GM12878 (cell line): ENCODE data around the gene C19orf38. TPM values are rescaled to one million over a fixed set of nuclear protein-coding genes. Genes with fewer than 3 reads are reported as not detected.

Source experiments
- ATAC-seq: fragments of 200-7000 bp; cut with Tn5 transposase; 3 replicates; pipeline ENCODE4 v1.9.1; 2020; ENCODE audit warnings: mild to moderate bottlenecking, moderate library complexity
- BruUV-seq: library from RNA; stranded (reverse); fragments of 400-500 nt; replicated peaks from 2 replicates; lab custom pipeline; 2021; lab: Mats Ljungman, UMichigan
- CTCF ChIA-PET: fragments of 300-600 bp; sonication (Branson Sonifier 250); formaldehyde crosslinking; extraction: SDS; loops from one replicate; lab custom pipeline; 2021; ENCODE audit warnings: inconsistent platforms; lab: Yijun Ruan, JAX
- POLR2A ChIA-PET: fragments of 350-600 bp; formaldehyde crosslinking; extraction: SDS; loops from one replicate; lab custom pipeline; 2021; ENCODE audit warnings: inconsistent platforms; lab: Charles Lee
- RAD21 ChIA-PET: fragments of 300-600 bp; sonication (Branson Sonifier 250); formaldehyde crosslinking; loops from one replicate; lab custom pipeline; 2023; ENCODE audit warnings: antibody characterized with exemption; ENCODE audit not compliant: unreplicated experiment; lab: Charles Lee
- SMC1A ChIA-PET: fragments of 300-600 bp; sonication (Branson Sonifier 250); formaldehyde crosslinking; loops from one replicate; lab custom pipeline; 2023; ENCODE audit not compliant: unreplicated experiment, uncharacterized antibody; lab: Charles Lee
- DNase-seq: peaks from one replicate; pipeline ENCODE4 v3.0.0-alpha.2; 2011; ENCODE audit warnings: low read depth, low spot score
- FAIRE-seq: peaks from 3 replicates; lab custom pipeline; 2011; peaks lifted over from hg19 to GRCh38; lab: Jason Lieb, UNC
- H2AFZ ChIP-seq: 2 replicates; pipeline ENCODE4 v1.6.0; 2011; ENCODE audit warnings: low read depth, low read length, control low read depth; ENCODE audit not compliant: control insufficient read depth
- H3K27ac ChIP-seq: 2 replicates; pipeline ENCODE4 v1.5.1; 2011; ENCODE audit warnings: control low read depth; ENCODE audit not compliant: control insufficient read depth, insufficient read depth
- H3K27me3 ChIP-seq, 2 experiments: replicated peaks in 1 of 2; 2 replicates each; pipeline versions ENCODE4 v1.6.0 to v1.6.1; 2011; ENCODE audit warnings: low read length in 1 of 2; ENCODE audit not compliant: control insufficient read depth in 2 of 2, insufficient read depth in 2 of 2
- H3K36me3 ChIP-seq, 2 experiments: 2 replicates each; pipeline ENCODE4 v1.5.1; 2011; ENCODE audit warnings: low read length in 1 of 2; ENCODE audit not compliant: control insufficient read depth in 2 of 2, insufficient read depth in 2 of 2
- H3K4me1 ChIP-seq: 2 replicates; pipeline ENCODE4 v1.6.1; 2011; ENCODE audit warnings: mild to moderate bottlenecking, low read length, moderate library complexity, mixed read lengths; ENCODE audit not compliant: control insufficient read depth, insufficient read depth
- H3K4me2 ChIP-seq: 2 replicates; pipeline ENCODE4 v1.6.0; 2011; ENCODE audit warnings: control low read depth; ENCODE audit not compliant: control insufficient read depth, insufficient read depth
- H3K4me3 ChIP-seq: fragments of 200-600 bp; sonication (generic); 2 replicates; pipeline ENCODE4 v1.5.1; 2016
- H3K79me2 ChIP-seq: 2 replicates; pipeline ENCODE4 v1.6.0; 2011; ENCODE audit warnings: low read length; ENCODE audit not compliant: control insufficient read depth, insufficient read depth
- H3K9ac ChIP-seq: 2 replicates; pipeline ENCODE4 v1.8.0; 2011; ENCODE audit warnings: low read length, control low read depth, mixed read lengths; ENCODE audit not compliant: control insufficient read depth, insufficient read depth
- H3K9me3 ChIP-seq: replicated peaks from 3 replicates; pipeline ENCODE4 v1.5.1; 2011; ENCODE audit warnings: mild to moderate bottlenecking, low read length; ENCODE audit not compliant: control insufficient read depth, insufficient read depth
- H4K20me1 ChIP-seq: 2 replicates; pipeline ENCODE4 v1.6.0; 2011; ENCODE audit not compliant: control insufficient read depth, insufficient read depth
- ATF2 ChIP-seq: IDR thresholded peaks from 2 replicates; pipeline ENCODE4 v1.6.1; 2012; ENCODE audit warnings: low read length, inconsistent platforms
- EED ChIP-seq: sonication (generic); IDR thresholded peaks from 2 replicates; pipeline ENCODE4 v1.6.1; 2016; ENCODE audit warnings: antibody characterized with exemption, low read depth
- JUNB ChIP-seq: IDR thresholded peaks from 2 replicates; pipeline ENCODE4 v1.6.1; 2016; ENCODE audit warnings: antibody characterized with exemption, mild to moderate bottlenecking
- MAX ChIP-seq: IDR thresholded peaks from 2 replicates; pipeline ENCODE4 v1.6.1; 2012; ENCODE audit warnings: low read depth, low read length, improper control_type of control experiment
- MTA3 ChIP-seq: IDR thresholded peaks from 2 replicates; pipeline ENCODE4 v1.6.1; 2012; ENCODE audit warnings: low read length, inconsistent platforms, borderline replicate concordance
- NFYA ChIP-seq: IDR thresholded peaks from 2 replicates; pipeline ENCODE4 v1.6.1; 2011; ENCODE audit warnings: low read depth, mild to moderate bottlenecking, low read length, improper control_type of control experiment, borderline replicate concordance
- NR2C2 ChIP-seq: IDR thresholded peaks from 2 replicates; pipeline ENCODE4 v1.6.1; 2011; ENCODE audit warnings: borderline replicate concordance, low read depth; ENCODE audit not compliant: control insufficient read depth, insufficient read length
- RAD51 ChIP-seq: fragments of 450-650 bp; IDR thresholded peaks from 2 replicates; pipeline ENCODE4 v1.6.1; 2016; ENCODE audit warnings: moderate library complexity, mild to moderate bottlenecking, inconsistent platforms
- SIN3A ChIP-seq: IDR thresholded peaks from 2 replicates; pipeline ENCODE4 v1.6.1; 2012; ENCODE audit warnings: low read depth, low read length, improper control_type of control experiment
- SMARCA5 ChIP-seq: fragments of 450-650 bp; IDR thresholded peaks from 2 replicates; pipeline ENCODE4 v1.6.1; 2017; ENCODE audit warnings: mild to moderate bottlenecking
- SREBF1 ChIP-seq: IDR thresholded peaks from 2 replicates; pipeline ENCODE4 v1.6.1; 2012; ENCODE audit warnings: mild to moderate bottlenecking, low read length
- ZBTB40 ChIP-seq: fragments of 450-650 bp; IDR thresholded peaks from 2 replicates; pipeline ENCODE4 v1.6.1; 2016; ENCODE audit warnings: mild to moderate bottlenecking, moderate library complexity, borderline replicate concordance
- ZNF274 ChIP-seq: IDR thresholded peaks from one replicate; pipeline ENCODE4 v1.8.0; 2011; ENCODE audit not compliant: insufficient read length, insufficient read depth
- WGBS: methylation state at CpG from one replicate; pipeline ENCODE4 v1.1.6; 2016; ENCODE audit warnings: low lambda C conversion rate; ENCODE audit not compliant: insufficient replicate concordance, insufficient coverage; ENCODE audit errors: missing lambda C conversion rate; 5-methylcytosine and 5-hydroxymethylcytosine counted together
- in situ Hi-C: fragments of 300-500 bp; cut with MboI; formaldehyde crosslinking; loops from 9 replicates; pipeline ENCODE4 v1.14.3; 2018; ENCODE audit warnings: mixed read lengths
- intact Hi-C: fragments of 100-400 bp; cut with micrococcal nuclease; formaldehyde crosslinking; loops from one replicate; pipeline ENCODE4 v1.14.2; 2022; ENCODE audit not compliant: unreplicated experiment
- polyA plus RNA-seq, 11 experiments: library from polyadenylated mRNA; depleted of rRNA in 4 of 11; unstranded in 6 of 11; stranded (reverse) in 5 of 11; fragments of >200 nt; fragmentation: Nextera tagmentation in 4 of 11; fragmentation: Illumina TruSeq in 1 of 11; extraction: Ambion mirVana in 4 of 11; extraction: Trizol in 1 of 11; gene quantifications; 1 replicate in 1 of 11; 2 replicates in 10 of 11; pipeline versions ENCODE4 v1.2.1 to v1.2.3, GENCODE V29; 2011 to 2016; ENCODE audit warnings: inconsistent platforms in 2 of 11, missing spikeins in 2 of 11, low read depth in 1 of 11
- total RNA-seq, 4 experiments: library from RNA; depleted of rRNA in 3 of 4; stranded (reverse); fragments of >200 nt in 3 of 4; fragmentation: Illumina TruSeq in 1 of 4; extraction: Trizol in 1 of 4; gene quantifications; 2 replicates each; pipeline versions ENCODE4 v1.2.1 to v1.2.3, GENCODE V29; 2013 to 2021

The C19orf38 gene
- total and polyA plus RNA-seq, 10 of the 15 experiments (the other 5 are each of a cell fraction or from before 2014, with no cell fraction given), result 2.6 to 7.5 (median 5.0) TPM

- POLR2A ChIA-PET, result interaction anchor here (0.6 to 4.6 kb wide), 4 partner anchors 10 to 299 kb away, joined by 3 to 34 read pairs (median 4); partner anchors contain the start of gene DNM2
- intact Hi-C loops (no loop called here), in situ Hi-C loops (no loop called here)
- Histone ChIP-seq H3K4me3 (no peak overlapping the region), H3K27ac (no peak overlapping the region), H3K36me3 (no peaks in the 10 kb centered on the region), H2AFZ (no peak overlapping the region), H3K4me2 (no peak overlapping the region), H3K27me3 (no peaks in the 10 kb centered on the region), H4K20me1 (no peaks in the 10 kb centered on the region), H3K4me1 (peaks cover 16% of the 10 kb centered on the region), H3K9me3 (no peaks in the 10 kb centered on the region), H3K79me2 (no peaks in the 10 kb centered on the region; the same call in 1 of the 2 replicates), H3K9ac (no peak overlapping the region)
- BruUV-seq, result no TSS peak
- no peak for DNase-seq
- WGBS, result 91% methylated on average over 10 of the region's 10 CpGs
- no peak for FAIRE-seq
- CTCF ChIA-PET, result interaction anchor here (2.0 to 7.5 kb wide), 7 partner anchors 8 to 165 kb away, joined by 9 to 211 read pairs (median 41); partner anchors contain the start of genes C19orf38, DNM2, QTRT1 and TMED1
- SMC1A ChIA-PET, result interaction anchor here (0.7 to 6.9 kb wide), 4 partner anchors 12 to 160 kb away, joined by 3 to 102 read pairs (median 9); partner anchors contain the start of genes DNM2 and TMED1
- TF ChIP-seq NFYA (no peak), SMARCA5 (no peak), JUNB (no peak), NR2C2 (no peak), SREBF1 (no peak), ZBTB40 (no peak), ATF2 (no peak), RAD51 (no peak), MTA3 (no peak), ZNF274 (no peak), SIN3A (no peak), EED (no peak), MAX (no peak)
- no peak for ATAC-seq
- RAD21 ChIA-PET, result interaction anchor here (1.0 to 5.8 kb wide), 5 partner anchors 13 to 165 kb away, joined by 3 to 102 read pairs (median 8); partner anchors contain the start of genes DNM2, QTRT1 and TMED1
These were observed 18.3 kb downstream of the C19orf38 start for GRCh38 chr19:10866495-10866894.
